Activated T-helper 1 cell treated with Interleukin-2 at 50 U/mL for 16 hours (primary cell): ENCODE results near the gene SPTLC2.
"Not testable (repeated sequence)": the region's sequence is repeated elsewhere in the genome, so short reads cannot be mapped to it uniquely, and the experiment has no call there.

Experiments
- DNase-seq: peaks from one replicate; pipeline ENCODE4 v3.0.0-alpha.2; 2020; ENCODE audit warnings: low read depth

The SPTLC2 gene

GRCh38 chr14:77589099-77589498, 27.3 kb downstream of the SPTLC2 start:
- no peak for DNase-seq

GRCh38 chr14:77588411-77589025, 27.9 kb downstream of the SPTLC2 start:
- not testable (repeated sequence) for DNase-seq

GRCh38 chr14:77585385-77585784, 31.1 kb downstream of the SPTLC2 start:
- no peak for DNase-seq

GRCh38 chr14:77584809-77585208, 31.6 kb downstream of the SPTLC2 start:
- DNase-seq: no peak

GRCh38 chr14:77583657-77584056, 32.8 kb downstream of the SPTLC2 start:
- no peak for DNase-seq

- DNase-seq: no peak
Observed at GRCh38 chr14:77582511-77582910, 33.9 kb downstream of the SPTLC2 start.

GRCh38 chr14:77580964-77581505, 35.4 kb downstream of the SPTLC2 start:
- DNase-seq: no peak

- no peak for DNase-seq
Observed at GRCh38 chr14:77580477-77580876, 36.0 kb downstream of the SPTLC2 start.

- no peak for DNase-seq
Observed at GRCh38 chr14:77579780-77580179, 36.7 kb downstream of the SPTLC2 start.

GRCh38 chr14:77579065-77579464, 37.4 kb downstream of the SPTLC2 start:
- no peak for DNase-seq

GRCh38 chr14:77574446-77575115, 41.9 kb downstream of the SPTLC2 start:
- no peak for DNase-seq

- no peak for DNase-seq
Observed at GRCh38 chr14:77573964-77574363, 42.5 kb downstream of the SPTLC2 start.

- no peak for DNase-seq
Observed at GRCh38 chr14:77570706-77571268, 45.6 kb downstream of the SPTLC2 start.

GRCh38 chr14:77565994-77566305, 50.5 kb downstream of the SPTLC2 start:
- DNase-seq: no peak

- DNase-seq: no peak
Observed at GRCh38 chr14:77565289-77565993, 51.0 kb downstream of the SPTLC2 start.

GRCh38 chr14:77562681-77563080, 53.8 kb downstream of the SPTLC2 start:
- no peak for DNase-seq

GRCh38 chr14:77561881-77562280, 54.6 kb downstream of the SPTLC2 start:
- DNase-seq: no peak

GRCh38 chr14:77559381-77559780, 57.1 kb downstream of the SPTLC2 start:
- no peak for DNase-seq

GRCh38 chr14:77557391-77557790, 59.0 kb downstream of the SPTLC2 start:
- DNase-seq: no peak

GRCh38 chr14:77556946-77557345, 59.5 kb downstream of the SPTLC2 start:
- no peak for DNase-seq

- no peak for DNase-seq
Observed at GRCh38 chr14:77554816-77555599, 61.4 kb downstream of the SPTLC2 start.

GRCh38 chr14:77554207-77554606, 62.2 kb downstream of the SPTLC2 start:
- no peak for DNase-seq
